HG03565 (cell line): ENCODE measurements around the gene ADAMTSL1.

Experiments
- ATAC-seq: cut with Tn5 transposase; IDR thresholded peaks from one replicate; pipeline ENCODE4 v1.9.1; 2021; ENCODE audit warnings: mild to moderate bottlenecking, moderate library complexity; ENCODE audit not compliant: unreplicated experiment

Gene ADAMTSL1

DNA sequence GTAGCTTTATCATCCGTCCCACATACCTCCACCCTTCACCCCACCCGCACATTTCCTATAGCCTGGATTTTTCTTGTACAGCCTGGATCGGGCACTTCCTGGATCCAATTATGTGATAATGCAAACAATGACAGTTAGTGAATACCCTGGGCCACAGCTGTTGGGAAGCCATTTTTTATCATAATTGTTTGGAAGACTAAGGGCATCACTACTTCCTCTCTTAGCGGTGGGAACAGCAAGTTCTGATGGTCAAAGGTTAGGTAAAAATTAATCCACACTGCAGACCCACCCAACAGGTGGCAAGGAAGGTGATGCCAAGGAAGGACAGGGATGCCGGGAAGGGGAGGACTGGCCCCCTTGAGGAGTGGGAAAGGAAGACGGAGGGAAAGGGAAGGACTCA lies 375.3 kb downstream of the ADAMTSL1 start:
- no peak for ATAC-seq

DNA sequence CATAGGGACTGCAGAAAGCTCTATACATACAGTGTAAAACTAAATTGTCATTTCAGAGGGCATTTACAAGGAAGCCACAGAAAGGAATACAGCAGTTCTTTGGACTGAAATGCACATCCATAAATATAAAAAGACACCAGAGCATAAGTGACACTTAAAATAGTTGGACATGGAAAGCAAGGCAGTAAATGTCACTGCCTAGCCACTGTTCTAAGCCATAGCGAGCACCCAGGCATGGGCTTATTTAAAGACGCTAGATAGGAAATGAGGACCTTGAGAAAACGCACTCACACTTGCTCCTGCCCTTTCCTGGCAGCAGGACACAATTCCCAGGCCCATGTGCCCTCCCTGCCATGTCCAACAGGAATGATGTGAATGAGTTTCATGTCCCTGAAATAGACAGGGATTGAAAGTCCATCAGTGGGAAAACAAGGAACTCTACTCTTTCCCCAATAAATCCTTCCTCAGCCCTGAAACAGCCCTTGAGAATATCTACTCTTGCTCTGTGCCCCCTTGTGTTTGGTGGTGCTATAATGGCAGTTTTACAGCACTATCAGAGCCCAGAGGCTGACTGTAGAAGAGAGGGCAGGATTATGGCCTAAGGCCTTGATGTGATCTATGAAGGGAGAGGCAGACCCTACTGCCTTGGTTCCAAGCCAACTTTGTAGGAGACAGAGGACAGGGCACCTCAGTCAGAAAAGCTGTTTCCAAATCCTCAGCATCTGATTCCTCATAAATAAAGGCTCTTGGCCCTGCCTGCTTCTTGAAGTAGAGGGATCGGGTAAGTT lies 376.1 kb downstream of the ADAMTSL1 start:
- no peak for ATAC-seq

DNA sequence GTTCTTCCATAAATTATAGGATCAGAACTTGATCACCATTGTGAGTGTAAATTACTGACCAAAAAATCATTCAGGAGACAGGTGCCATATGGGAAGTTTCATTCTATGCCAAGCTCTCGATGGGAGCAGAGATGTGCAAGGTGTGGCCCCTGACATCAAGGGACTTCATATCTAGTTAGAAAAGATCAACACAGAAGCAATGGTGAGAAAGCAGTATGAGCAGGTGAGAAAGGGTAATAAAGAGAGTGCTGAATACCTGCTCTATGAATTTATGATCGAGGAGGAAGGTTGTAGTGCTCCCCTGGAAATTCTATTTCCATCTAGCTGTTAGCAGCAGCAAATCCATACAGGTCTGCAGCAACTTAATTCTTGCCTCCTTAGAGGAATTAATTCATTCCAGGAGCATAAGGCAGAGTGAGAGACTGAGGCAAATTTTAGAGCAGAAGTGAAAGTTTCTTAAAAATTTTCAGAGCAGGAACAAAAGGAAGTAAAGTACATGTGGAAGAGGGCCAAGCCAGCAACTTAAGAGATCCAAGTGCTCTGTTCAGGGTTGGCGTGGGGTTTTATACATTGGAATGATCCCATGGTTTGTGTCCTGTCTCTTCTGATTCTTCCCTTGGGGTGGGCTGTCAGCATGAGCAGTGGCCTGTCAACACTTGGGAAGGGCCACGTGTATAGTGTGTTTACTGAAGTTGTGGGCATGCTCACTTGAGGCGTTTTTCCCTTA lies 377.3 kb downstream of the ADAMTSL1 start:
- no peak for ATAC-seq

DNA sequence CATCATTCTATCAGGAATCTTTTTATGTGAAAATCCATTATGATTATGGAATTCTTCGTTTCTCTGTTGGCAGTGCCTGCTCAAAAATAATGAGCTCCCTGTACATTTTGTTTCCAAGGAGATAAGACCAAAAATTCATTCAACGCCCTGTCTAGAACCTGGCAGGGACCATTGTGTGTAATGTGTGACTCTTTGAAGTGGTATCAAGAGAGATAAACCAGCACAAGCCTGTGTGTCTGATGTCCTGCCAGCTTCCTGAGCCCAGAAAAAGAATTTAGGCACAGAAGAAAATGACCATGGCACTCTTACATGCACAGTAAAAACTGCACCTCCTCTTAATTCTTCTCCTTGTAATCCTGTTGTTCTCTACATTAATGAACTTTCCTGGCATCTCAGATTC lies 381.7 kb downstream of the ADAMTSL1 start:
- ATAC-seq: no peak

DNA sequence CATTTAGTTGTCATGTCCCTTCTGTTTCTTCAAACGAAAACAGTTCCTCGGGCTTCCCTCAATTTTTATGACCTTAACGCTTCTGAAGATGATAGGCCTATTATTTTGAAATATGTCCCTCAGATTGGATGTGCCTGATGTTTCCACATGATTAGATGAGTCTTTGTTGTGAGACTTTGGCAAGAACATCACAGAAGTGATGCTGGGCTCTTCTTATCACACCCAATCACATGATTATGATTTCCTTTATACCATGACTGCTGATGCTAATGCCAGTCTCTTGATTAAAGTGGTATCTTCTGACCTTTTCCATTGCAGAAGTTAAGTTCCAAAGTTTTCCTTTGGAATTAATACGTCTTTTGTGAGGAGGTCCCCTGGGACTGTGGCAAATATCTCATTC lies 383.4 kb downstream of the ADAMTSL1 start:
- ATAC-seq: no peak

DNA sequence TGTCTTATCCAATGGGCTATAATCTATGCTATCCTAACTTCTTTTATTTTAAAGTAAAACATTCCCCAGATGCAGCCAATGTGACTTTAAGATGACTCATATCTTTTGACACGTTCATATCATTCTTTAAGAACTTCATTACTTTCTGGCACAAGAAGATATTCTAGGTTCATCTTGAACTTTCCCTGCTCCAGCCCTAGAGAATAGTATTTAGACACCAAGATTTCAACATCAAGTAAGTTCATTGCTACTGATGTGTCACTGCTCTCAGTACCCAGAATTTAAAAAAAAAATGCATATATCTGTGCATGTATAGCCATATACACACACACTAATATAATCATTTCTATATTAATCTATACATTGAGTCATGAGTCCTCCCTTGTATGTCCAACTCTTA lies 383.8 kb downstream of the ADAMTSL1 start:
- no peak for ATAC-seq

DNA sequence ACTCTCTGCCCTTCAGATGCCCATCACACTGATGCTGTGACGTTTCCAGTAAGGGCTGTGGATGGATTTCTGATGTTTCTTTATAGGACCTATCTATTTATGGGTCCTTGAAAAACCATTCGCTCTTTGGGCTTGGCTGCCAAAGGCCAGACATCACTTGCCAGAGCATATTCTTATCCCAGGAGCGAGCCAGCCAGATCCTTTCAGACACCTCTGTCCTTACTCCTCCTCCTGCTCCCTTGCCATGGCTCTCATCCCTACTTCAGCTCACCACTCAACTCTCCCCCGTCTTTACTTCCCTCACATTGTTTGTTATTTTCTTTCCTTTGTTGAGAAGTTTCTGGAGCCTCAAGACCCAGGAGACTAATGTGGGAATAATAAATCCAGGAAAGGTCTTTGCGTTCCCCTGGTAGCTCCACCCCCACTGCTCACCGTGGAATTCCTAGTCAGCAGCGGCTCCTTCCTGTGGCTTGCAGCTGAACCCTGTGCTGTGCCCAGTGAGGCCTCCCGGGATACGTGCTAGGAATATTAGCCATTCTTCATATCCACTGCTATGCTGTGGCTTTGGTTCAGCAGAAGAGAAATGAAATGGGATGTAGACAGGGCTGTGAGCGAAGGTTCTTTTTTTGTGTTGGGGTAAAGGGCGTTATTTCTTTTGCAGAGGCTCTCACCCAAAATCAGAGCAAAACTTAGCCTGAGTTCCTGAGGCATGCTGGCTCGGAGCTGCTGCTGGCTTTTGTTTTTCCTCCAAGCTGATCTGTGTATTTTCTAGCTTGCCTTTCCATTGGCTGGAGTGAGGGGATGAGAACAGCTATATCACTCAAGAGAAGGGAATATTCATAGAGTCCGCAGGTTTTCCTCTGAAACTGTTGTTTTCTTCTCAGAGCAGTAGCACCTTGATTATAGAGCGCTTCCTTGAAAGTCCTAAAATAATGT lies 387.9 kb downstream of the ADAMTSL1 start:
- no peak for ATAC-seq

DNA sequence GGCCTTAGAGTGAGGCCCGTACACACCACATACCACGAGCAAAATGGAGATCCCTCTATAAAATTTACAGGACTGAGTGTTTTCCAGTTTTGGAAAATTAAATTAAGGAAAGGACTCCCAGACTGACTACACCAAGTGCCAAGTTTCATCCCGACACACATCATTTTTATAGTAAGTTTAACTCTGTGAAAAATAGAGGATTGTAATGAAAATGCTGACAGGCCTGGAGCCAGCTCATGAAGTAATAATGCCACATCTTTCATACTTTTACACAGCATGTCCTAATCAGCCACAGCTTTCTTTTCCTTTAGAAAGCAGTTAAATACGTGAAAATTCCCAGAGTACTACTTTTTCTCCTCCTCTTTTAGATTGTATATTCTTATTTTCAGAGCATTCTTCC lies 389.8 kb downstream of the ADAMTSL1 start:
- no peak for ATAC-seq

DNA sequence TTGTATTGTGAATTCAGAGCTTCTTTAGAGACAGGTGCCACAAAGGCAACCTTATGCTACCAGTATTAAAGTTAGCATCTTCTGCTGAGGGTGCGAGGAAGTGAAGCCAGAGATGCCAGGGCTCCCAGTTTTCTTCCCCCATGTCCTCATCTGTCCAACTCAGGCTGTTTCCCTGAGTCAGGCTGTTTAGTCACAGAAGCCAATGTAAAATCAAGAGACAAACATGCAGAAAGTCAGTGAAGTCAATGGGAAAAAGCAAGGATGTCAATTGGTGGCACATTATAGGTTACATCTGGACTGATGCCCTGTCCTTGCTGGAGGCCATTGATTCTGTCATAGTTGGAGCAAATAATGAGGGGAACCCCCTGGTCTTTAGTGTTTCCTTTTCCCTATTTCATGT lies 390.6 kb downstream of the ADAMTSL1 start:
- no peak for ATAC-seq

DNA sequence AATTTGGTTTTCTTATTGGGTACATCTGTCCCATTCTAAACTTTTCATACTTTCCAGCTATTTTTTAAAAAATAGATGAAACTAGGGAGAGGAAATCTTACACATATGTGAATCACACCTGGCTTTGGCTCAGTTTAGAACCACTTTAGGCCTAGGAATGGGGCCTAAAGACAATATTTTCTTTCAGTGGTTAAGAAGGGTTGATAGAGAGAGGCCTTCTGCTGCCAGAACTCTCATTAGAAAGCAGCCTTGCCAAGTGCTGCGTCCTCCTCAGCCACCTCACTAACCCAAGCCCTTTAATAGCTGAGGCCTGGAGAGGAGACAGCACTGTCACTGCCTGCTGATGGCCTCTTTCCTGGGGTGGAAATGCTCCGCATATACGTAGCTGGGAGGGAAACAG lies 391.6 kb downstream of the ADAMTSL1 start:
- no peak for ATAC-seq

DNA sequence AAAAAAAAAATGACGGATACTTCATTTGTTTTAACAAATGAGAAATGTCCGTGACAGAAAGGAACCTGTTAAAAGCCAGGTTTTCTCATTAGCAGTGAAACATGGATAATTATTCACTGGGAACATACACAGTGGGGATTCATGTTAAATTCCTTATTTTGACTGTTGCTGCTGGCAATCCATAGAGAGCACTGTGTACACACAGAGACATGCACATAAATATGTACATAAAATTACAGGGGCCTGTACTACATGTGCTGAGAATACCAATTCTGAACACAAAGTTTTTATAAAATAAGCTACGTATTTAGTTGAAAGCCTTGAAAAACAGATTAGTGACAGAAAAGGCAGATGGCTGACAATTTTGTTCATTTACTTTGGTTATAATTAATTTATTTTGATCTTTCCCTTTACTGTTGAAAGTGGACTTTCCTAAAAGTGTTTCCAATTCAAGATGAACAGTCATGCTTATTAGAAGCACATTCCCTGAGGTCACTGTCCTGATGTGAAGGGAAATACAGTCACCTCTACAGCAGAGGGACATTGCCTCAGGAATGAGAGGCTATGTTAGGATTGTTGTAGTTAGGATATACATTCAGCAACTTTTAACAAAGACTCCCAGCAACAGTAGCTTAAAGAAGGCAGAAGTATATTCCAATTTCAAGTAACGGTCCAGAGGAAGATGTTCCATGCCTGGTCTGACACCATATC lies 392.3 kb downstream of the ADAMTSL1 start:
- ATAC-seq: no peak

DNA sequence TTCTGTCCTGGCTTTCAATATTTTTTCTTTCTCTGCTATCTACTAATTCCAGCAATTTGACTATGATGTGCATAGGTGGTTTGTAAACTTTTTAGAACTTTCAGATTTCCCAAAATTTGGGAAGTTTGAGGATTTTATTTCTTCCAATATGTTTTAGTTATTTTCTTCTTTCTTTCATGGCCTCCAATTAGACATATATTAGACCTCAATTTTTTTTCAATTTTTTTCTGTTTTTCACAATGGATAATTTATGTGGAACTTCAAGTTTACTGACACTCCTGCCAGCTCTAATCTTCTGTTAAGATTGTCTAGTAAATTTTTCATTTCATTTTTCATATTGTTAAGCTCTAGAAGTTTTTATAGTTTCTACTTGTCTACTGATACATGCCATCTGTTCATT lies 395.8 kb downstream of the ADAMTSL1 start:
- no peak for ATAC-seq

DNA sequence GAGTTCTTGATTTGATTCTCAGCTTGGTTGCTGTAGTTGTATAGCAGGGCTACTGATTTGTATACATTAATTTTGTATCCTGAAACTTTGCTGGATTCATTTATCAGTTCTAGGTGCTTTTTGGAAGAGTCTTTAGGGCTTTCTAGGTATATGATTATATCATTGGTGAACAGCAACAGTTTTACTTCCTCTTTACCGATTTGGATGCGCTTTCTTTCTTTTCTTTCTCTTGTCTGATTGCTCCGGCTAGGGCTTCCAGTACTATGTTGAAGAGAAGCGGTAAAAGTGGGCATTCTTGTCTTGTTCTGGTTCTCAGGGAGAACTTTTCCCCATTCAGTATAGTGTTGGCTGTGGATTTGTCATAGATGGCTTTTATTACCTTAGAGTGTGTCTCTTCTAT lies 400.1 kb downstream of the ADAMTSL1 start:
- no peak for ATAC-seq

DNA sequence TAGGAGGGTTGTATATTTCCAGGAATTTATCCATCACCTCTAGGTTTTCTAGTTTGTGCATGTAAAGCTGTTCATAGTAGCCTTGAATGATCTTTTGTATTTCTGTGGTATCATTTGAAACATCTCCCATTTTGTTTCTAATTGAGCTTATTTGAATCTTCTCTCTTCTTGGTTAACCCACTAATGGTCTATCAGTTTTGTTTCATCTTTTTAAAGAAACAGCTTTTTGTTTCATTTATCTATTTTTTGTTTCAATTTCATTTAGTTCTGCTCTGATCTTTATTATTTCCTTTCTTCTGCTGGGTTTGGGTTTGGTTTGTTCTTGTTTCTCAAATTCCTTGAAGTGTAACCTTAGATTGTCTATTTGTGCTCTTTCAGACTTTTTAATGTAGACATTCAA lies 401.0 kb downstream of the ADAMTSL1 start:
- ATAC-seq: peak; percentile 47

DNA sequence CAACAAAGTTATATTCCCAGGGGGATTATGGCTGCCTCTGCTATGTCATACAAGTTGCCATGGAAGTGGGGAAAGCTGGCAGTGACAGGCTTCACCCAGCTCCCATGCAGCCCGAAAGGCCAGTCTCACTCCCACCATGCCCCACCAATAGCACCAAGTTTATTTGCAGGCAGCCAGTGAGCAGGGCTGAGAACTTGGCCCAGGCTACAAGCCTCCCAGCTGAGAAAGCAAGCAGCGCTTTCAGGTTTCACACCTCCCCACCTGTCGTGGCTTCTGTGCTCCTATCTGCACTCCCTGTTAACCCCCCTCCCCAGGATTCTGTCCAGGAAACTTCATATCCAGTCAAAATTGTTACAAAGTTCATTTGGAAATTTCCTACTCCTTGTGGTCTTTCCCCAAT lies 404.0 kb downstream of the ADAMTSL1 start:
- ATAC-seq: no peak

DNA sequence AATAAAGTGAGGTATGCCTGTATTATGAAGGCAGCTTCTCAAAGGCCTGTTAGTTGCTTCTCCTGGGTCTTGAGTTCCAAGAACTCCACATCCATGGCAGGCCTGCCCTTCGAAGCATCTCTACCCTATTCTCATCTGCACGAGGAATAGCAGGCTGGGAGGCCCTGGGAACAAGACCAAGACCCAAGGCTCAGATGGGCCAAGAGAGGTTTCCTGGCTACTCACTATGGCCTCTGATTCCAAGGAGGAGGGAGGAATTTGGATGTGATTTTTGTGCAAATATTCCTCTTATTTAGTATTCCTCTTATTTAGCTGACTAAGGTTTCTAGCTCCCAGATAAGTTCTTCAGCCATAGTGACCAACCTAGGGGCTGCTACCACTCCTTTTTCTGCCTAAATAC lies 407.8 kb downstream of the ADAMTSL1 start:
- ATAC-seq: no peak

DNA sequence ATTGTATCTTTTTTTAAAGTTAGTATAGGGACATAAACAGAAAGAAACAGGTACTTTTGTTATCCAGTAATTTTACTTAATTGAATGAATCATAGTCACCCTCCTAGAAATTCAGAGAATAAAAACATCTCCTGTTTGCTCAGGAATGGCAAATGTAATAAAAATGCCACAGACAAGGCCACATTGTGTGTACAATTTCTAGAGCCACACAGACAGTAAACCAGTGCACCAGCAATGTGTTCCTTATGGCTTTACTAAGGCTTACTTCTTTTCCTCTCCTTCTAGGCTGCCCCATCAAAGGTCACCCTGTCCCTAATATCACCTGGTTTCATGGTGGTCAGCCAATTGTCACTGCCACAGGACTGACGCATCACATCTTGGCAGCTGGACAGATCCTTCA lies 413.6 kb downstream of the ADAMTSL1 start:
- ATAC-seq: no peak

DNA sequence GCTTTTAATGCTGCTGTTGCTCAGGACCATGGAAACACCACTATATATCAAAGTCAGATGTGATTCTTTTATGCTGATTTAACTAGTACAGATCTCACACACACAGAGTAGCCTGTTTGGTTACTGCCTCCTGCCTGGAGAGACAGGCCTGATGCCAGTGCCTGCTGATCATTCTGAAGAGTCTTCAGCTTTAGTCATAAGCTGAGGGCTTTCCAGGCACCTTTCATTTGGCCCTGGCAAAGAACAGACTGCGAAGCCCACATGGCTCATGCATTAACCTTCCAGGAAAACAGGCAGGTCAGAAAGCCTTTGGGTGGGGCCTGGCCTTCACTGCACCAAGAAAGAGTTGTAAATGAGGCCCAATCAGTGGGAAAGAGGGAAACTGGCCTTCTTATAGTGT lies 414.3 kb downstream of the ADAMTSL1 start:
- ATAC-seq: no peak

DNA sequence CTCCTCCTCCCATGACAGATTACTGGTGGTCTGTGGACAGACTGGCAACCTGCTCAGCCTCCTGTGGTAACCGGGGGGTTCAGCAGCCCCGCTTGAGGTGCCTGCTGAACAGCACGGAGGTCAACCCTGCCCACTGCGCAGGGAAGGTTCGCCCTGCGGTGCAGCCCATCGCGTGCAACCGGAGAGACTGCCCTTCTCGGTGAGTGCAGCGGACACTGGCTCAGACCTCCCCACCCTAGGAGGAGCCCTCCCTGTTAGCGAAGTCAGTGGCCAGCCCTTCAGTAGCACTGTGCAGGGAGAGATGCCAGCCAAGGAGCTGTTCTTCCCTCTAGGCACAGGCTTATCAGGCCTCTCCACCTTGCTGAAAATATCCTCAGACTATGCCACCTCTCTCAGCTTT lies 415.6 kb downstream of the ADAMTSL1 start:
- ATAC-seq: no peak

DNA sequence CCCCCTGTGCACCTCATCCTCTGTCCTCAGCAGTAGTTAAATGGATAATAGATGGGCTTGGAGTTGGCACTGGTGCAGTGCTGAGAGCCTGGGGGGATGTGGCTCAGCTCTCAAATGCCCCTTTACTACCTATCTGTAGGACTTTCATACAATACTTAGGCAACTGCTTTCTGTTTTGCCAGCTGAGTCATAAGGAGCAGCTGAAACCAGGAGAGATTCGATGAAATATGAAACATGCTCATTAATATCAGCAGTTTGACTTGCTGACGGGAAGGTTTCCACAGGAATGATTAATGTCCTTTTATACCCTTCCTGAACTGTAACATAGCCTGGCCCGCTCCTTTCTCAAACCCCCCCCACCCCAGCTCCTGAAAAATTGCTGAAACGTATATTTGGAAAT lies 416.4 kb downstream of the ADAMTSL1 start:
- ATAC-seq: peak; percentile 70
